ENCODE data around the gene ADAT1.
A peak's percentile ranks its signal among the peaks of the same experiment; 100 is the strongest.

ADAT1 gene

DNA sequence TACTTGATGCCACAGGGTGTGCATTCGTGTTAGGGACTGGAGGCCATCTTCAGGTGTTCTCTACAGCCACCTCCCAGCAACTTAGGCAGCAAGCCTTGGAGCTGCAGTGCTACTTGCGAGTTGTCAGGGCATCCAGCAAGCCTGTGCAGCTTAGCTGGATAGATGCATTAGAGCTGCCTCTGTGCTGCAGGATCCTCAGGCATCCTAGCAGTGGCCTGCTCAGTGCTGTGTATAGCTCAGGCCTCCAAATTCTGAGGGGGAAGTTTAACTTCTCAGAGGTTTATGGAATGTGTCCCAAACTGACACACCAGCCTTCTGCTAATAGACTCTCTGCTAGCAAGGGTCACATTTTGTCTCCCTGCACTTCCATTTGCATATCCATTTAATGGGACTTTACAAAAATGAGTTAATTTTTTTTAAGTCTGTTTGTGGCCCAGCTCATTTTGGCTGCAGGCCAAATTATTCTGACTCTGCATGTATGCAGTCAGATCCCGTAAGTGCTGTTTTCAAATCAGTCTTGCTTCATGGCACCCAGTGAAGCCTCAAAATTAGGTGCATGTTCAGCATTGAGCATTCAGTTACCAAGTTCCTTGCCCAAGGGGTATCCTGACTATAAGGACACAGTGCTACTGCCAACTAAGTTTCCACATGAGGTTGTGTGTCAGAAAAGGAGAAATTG, 50.1 kb downstream of the ADAT1 start:
- no peak for DNase-seq

DNA sequence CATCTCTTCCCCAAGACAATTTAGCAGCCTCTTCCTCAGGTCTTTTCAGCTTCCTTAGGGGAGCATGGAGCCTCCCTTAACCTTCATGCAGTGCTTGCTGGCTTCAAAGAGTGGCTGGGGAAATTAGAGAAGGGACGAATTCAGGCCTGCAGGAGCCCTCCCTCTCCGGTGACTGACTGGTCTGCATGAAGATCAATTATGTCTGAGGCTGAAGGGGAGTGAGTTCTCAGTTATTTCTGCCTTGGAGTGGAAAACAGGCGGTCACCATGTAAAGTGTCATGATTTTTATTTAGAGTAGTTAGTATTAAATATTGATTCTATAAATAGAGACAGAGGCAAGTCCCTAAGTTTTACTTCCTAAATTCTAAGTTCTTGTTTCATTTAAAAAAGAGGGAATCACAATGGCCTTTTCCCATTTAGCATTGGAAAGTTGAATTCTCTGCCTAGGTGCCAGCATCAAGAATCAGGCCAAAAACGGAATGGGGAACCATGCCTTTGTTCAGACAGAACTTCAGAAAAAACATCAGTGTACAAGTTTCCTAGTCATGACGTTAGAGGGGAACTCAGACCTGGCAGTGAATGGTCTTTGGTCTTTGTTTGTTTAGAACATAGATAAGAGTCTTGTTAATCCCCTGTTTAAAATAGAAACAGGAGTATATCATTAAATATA, 52.5 kb downstream of the ADAT1 start:
- DNase-seq: no peak

DNA sequence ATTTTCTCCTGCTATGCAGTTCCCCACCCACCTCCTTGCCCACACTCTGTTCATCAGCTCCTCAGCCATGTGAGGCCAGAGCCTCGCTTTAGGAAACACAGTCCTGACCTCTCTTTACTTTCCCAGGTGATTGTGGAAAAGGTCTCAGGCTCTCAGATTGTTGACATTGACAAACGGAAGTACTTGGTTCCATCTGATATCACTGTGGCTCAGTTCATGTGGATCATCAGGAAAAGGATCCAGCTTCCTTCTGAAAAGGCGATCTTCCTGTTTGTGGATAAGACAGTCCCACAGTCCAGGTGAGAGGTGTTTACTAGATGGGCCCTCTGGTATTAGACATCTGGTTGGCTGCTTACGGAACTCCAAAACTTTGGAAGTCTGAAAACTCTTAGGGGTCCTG, 55.2 kb downstream of the ADAT1 start:
- DNase-seq: no peak

- no peak for DNase-seq
Measured at GRCh38 chr16:75566758-75567255, 56.3 kb downstream of the ADAT1 start.

GRCh38 chr16:75566040-75566757, 56.9 kb downstream of the ADAT1 start, which contains the start of gene GABARAPL2:
Gene GABARAPL2 (plus strand): TSS chr16:75566379. CDS start chr16:75566487, 108 bp downstream.
- DNase-seq: peak; percentile 97

DNA sequence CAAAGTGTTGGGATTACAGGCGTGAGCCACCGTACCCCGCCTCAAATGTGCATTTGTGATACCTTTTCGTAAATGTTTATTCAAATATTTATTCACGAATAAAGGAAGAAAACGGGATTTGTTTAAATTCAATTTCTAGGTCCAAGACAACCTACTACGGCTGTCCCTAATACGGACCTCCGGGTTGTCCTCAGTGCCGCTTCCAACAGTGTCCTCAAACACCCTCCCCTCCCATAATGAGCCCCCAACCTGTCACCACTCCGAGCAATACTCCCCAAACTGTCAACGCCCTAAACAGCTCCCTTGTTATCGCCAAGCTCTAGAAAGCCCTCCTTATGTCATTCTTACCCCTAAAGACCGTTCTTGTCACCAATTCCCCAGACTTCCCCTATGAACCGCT, 57.4 kb downstream of the ADAT1 start:
- no peak for DNase-seq

DNA sequence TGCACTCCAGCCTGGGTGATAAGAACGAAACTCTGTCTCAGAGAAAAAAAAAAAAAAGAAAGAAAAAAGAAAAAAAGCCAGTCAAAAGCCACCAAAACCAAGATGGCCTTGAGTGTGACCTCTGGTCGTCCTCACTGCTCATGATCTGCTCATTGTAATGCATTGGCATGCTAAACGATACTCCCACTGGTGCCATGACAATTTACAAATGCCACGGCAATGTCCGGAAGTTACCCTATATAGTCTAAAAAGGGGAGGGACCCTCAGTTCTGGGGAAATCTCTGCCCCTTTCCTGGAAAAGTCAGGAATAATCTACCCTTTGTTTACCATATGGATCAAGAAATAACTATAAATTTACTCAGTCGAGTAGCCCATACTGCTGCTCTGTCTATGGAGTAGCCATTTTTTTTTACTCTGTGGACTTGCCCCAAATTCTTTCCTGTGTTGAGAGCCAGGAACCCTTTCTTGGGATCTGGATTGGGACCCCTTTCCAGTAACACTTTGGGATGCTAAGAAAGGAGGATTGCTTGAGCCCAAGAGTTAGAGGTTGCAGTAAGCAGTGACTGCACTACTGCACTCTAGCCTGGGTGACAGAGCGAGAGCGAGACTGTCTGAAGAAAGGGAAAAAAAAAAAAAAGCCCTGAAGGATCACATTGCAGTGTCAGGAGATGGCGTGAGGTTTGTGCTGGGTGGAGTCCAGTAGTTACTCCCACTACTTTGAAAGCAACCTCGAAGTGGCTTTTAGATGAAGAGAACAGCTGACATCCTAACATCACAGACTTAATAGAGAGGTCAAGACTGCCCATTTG, 63.3 kb downstream of the ADAT1 start:
- no peak for DNase-seq

GRCh38 chr16:75558846-75559401, 64.2 kb downstream of the ADAT1 start:
- DNase-seq: no peak

GRCh38 chr16:75556431-75556950, 66.6 kb downstream of the ADAT1 start:
- DNase-seq: no peak

GRCh38 chr16:75555707-75556430, 67.2 kb downstream of the ADAT1 start, which contains the start of gene TMEM231:
Gene TMEM231 (minus strand): TSS chr16:75556252. CDS start chr16:75556209, 43 bp downstream.
- peak; percentile 97 for DNase-seq

- DNase-seq: peak; percentile 59
Measured at GRCh38 chr16:75555213-75555706, 67.8 kb downstream of the ADAT1 start.

DNA sequence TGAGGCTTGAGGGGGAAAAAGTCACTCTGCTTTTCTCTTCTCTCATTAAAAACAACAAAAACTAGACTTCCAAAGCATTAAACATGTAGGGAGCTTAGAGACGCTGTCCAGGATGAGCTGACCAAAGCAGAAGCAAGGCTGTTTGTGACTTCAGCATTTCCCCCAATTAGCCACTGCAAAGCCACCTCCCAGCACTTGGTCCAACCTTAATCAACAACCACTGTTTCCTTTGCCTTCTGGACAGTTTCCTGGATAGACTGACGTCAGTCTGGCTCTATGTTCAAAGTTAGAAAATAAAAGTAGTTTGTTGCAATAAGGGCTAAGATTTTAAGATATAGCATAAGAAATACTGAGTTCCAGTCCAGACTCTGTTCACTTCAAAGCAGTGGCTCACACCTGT, 70.1 kb downstream of the ADAT1 start:
- DNase-seq: no peak

DNA sequence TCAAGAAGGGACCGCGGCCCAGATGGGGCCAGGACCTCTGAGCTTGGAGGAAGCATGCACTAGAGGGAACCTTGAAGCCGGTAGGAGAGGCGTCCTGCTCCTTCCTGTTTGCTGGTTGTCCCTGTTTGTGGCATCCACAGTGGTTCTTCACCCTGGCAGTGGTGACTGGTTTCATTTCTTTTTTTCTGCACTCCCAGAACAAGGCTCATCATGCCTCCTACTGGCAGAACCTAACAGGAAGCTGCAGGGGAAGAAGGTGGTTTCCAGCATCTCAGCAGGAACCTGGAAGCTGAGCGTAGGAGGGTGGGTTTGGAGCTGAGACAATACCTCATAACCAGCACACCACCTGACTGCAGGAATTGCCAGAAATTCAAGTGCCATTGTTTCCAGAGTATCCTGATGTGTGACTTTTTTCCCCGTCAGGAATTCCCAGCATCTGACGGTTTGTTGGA, 72.8 kb downstream of the ADAT1 start:
- DNase-seq: no peak

All from activated CD8-positive, alpha-beta memory T cell treated with anti-CD3 and anti-CD28 coated beads, Interleukin-2, amount 50 U/mL, for 48 hours (primary cell).